ENCODE measurements around the gene SHC4.

Gene SHC4, protein sequence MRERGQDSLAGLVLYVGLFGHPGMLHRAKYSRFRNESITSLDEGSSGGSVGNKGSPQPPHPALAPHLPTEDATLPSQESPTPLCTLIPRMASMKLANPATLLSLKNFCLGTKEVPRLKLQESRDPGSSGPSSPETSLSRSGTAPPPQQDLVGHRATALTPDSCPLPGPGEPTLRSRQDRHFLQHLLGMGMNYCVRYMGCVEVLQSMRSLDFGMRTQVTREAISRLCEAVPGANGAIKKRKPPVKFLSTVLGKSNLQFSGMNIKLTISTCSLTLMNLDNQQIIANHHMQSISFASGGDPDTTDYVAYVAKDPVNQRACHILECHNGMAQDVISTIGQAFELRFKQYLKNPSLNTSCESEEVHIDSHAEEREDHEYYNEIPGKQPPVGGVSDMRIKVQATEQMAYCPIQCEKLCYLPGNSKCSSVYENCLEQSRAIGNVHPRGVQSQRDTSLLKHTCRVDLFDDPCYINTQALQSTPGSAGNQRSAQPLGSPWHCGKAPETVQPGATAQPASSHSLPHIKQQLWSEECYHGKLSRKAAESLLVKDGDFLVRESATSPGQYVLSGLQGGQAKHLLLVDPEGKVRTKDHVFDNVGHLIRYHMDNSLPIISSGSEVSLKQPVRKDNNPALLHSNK

GRCh38 chr15:48963524-48964113 is at the start of gene SHC4:
Gene SHC4, minus strand, starts transcription at chr15:48963919. Its CDS starts 904 bp downstream, at chr15:48963015.
- TF ChIP-seq CTCF (IDR thresholded peaks at IDR 0.05; ENCODE audit: insufficient read depth, missing control alignments) = peak; percentile 14
- DNase-seq (ENCODE audit: insufficient read length, low spot score) = no peak
- no peak for FAIRE-seq

GRCh38 chr15:48999314-48999713 is 35.6 kb upstream of the SHC4 start:
- no peak for FAIRE-seq
- no peak for TF ChIP-seq CTCF (IDR thresholded peaks at IDR 0.05; ENCODE audit: insufficient read depth, missing control alignments)
- no peak for DNase-seq (ENCODE audit: insufficient read length, low spot score)

- TF ChIP-seq CTCF (IDR thresholded peaks at IDR 0.05; ENCODE audit: insufficient read depth, missing control alignments) = no peak
- FAIRE-seq = no peak
- DNase-seq (ENCODE audit: insufficient read length, low spot score) = no peak
Measured at GRCh38 chr15:48996276-48996675, 32.6 kb upstream of the SHC4 start.

GRCh38 chr15:48993380-48993779 is 29.7 kb upstream of the SHC4 start:
- no peak for FAIRE-seq
- TF ChIP-seq CTCF (IDR thresholded peaks at IDR 0.05; ENCODE audit: insufficient read depth, missing control alignments) = no peak
- DNase-seq (ENCODE audit: insufficient read length, low spot score) = no peak

GRCh38 chr15:48992545-48992944 is 28.8 kb upstream of the SHC4 start:
- FAIRE-seq (no peak), DNase-seq (ENCODE audit: insufficient read length, low spot score) (no peak)
- no peak for TF ChIP-seq CTCF (IDR thresholded peaks at IDR 0.05; ENCODE audit: insufficient read depth, missing control alignments)

DNA sequence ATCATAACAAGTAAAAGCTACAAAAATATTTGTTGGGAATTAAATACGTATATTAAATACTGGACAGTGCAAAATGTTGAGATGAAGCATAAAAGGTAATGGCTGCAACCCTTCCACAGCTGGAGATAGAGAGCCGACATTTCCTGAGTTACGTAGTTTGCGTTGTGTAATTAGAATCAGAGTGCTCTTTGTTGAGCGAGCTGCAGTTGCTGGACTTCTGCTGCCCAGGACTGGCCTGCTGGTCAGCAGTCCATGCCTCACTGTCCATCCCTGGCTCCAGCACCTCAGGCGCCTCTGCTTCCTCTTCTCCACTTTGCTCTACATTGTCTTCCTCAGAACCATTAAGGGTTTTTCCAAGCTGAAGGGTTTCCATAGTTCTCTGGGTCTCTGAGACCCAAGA is 28.4 kb upstream of the SHC4 start:
- DNase-seq (ENCODE audit: insufficient read length, low spot score) = no peak
- FAIRE-seq = no peak
- no peak for TF ChIP-seq CTCF (IDR thresholded peaks at IDR 0.05; ENCODE audit: insufficient read depth, missing control alignments)
